Limb (tissue), 2 donors: ENCODE results near the gene MAP1LC3A.

Experiments
- DNase-seq, 2 donors: peaks; one replicate each; pipeline ENCODE4 v3.0.0-alpha.2; 2016; ENCODE audit errors: extremely low spot score in 2 of 2

MAP1LC3A gene

GRCh38 chr20:34529742-34530141, 28.8 kb upstream of the MAP1LC3A start:
- no peak for DNase-seq

DNA sequence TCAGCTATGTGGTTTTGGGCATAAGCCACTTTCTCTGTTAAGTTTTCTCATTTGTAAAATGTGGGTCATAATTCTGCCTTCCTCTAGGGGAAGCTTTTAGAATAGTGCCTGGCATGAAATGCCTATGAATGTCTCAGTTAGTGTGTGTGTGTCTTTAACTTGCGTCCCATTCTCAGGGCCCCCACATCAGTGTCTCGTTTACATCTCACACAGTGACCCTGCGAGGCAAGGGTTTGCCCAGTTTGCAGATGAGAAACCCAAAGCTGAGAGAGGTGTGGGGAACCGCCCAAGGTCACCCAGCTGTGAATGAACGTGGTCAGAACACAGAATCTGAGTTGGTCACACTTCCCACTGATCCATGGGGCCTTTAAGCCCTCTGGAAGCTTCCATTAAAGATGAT, 28.2 kb upstream of the MAP1LC3A start:
- no peak for DNase-seq

GRCh38 chr20:34531608-34532265, 26.8 kb upstream of the MAP1LC3A start:
- no peak for DNase-seq

DNA sequence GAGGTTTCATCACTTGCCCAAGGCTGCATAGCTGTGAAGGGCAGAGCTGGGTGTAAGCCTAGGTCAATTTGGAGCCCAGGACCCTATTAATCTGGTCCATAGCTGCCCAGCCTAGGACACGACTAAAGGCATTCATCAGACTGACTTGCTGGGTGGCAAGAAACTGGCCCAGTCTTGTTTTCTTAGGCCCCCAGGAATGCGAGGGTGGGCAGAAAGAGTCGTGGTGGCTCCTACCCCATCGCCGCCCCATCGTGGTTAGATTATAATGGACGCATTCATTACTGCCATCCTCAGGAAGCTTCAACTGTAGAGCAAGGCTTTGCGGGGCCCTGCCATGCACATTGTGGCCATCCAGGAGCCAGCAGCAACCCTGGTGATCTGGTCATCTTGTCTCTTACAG, 26.2 kb upstream of the MAP1LC3A start:
- DNase-seq, result no peak

- no peak for DNase-seq
These were observed 25.8 kb upstream of the MAP1LC3A start for GRCh38 chr20:34532756-34533155.

GRCh38 chr20:34534391-34535165, 23.9 kb upstream of the MAP1LC3A start:
- DNase-seq, result no peak

DNA sequence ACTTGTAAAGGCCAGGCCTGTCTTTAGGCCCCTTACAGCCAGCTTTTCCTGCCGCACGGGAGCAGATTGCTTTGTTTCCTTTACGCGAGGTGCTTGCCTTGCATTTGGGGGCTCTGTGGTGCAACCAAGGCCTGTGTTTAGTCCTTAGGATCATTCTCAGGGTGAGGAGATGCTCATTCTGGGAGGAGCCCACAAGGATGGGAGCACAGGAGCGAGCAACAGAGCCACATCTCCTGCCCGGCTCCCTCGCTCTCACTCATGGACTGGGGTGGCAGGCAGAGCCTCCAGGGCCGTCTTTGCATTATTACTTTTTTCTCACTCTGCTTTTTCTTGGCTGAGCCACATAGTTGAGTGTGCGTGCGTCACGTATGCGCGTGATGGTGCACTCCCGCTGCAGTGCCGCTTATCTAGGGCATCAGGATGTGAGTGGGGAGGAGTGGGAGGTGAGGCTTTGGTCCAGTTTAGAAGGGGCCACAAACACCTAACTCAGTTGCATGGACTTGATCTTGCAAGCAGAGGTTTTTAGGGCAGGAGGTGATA, 23.1 kb upstream of the MAP1LC3A start:
- DNase-seq, result no peak

GRCh38 chr20:34535857-34536256, 22.7 kb upstream of the MAP1LC3A start:
- no peak for DNase-seq

DNA sequence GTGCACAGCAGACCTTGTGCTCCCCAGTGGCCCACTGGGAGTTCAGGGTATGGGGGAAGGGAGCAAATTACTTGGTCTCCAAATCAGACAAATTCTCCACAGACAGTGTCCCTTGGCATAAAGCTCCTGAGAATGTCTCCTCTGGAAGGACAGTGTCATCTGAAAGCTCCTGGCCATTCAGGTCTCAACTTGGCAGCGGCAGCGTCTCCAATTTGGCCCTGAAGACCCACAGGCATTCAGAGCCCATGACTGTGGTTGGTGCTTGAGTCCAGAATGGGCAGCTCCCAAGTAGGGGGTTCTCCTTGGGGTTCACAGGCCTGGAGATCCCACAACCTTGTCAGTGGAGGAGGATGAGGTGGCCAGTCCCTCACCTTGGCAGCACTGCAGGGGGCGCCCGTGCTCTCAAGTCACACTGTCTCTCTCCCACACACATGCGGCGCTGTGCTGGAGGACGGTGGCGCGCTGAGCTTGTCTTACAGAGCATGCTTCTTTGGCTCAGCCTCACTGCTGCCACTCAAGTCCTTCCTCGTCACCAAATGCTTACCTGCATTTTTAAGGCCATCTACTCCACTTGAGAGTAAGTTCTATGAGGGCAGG, 21.6 kb upstream of the MAP1LC3A start:
- no peak for DNase-seq

DNA sequence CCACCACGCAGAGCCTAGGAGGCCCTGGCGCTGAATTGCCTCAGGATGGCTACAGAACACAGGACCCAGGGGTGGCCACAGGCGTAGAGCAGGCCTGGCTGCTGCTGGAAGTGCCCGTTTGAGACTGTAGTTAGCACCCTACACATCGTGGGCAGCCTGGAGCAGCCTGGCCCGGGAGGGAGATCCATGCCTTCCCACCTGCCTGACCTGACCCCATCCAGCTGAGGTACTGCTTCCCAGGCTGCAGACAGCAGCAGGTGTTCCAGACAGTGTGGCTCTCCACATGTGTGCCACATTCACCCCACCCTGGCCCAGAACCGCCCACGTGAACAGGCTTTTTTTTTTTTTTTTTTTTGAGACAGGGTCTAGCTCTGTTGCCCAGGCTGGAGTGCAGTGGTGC, 20.9 kb upstream of the MAP1LC3A start:
- no peak for DNase-seq

DNA sequence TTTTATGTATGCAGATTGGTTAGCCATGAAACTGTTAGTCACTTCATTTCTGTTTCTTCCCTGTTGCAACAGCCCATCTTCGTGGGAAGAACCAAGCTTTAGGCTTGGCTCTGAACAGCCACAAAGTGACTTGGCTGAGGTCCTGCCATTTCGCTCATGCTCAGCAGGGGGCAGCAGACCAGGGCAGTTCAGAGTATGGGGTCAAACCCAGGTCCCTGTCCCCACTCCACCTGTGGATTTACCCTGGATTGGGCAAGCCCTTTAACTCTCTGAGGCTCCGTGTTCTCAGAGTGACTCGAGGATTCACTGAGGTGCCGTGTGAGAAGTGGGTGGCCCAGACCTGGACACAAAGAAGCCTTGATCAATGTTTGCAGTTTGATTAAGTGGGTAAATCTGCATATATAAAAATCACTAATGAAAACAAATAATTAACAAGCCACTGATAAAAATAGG, 19.8 kb upstream of the MAP1LC3A start:
- DNase-seq, result no peak

DNA sequence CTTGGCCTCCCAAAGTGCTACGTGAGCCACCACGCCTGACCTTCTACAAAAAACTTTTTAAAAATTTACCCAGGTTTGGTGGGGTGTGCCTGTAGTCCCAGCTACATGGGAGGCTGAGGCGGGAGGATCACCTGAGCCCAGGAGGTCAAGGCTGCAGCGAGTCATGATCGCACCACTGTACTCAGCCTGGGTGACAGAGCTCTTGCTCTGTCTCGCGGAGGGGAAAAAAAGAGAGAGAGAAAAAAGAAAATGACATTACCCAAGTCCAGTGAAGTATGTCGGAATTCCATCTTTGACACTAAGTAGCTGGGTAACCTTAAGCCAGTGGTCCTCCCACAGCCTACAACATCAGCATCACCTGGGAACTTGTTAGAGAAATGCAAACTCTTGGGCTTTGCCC, 18.8 kb upstream of the MAP1LC3A start:
- no peak for DNase-seq

GRCh38 chr20:34540596-34541263, 17.8 kb upstream of the MAP1LC3A start:
- DNase-seq, result no peak

- DNase-seq, result no peak
These were observed 17.1 kb upstream of the MAP1LC3A start for GRCh38 chr20:34541264-34541901.

- no peak for DNase-seq
These were observed 16.6 kb upstream of the MAP1LC3A start for GRCh38 chr20:34541917-34542316.

DNA sequence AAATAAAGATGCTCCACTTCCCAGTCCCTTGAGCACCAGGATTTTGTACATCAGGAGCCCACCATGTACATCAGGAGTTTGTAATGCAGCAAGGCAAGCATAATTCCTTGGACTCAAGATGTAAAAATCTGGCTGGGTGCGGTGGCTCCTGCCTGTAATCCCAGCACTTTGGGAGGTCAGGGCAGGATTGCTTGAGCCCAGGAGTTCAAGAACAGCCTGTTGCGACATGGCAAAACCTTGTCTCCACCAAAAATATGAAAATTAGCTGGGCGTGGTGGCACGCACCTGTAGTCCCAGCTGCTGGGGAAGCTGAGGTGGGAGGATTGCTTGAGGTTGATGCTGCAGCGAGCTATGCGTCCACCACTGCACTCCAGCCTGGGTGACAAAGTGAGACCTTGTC, 16.1 kb upstream of the MAP1LC3A start:
- no peak for DNase-seq

DNA sequence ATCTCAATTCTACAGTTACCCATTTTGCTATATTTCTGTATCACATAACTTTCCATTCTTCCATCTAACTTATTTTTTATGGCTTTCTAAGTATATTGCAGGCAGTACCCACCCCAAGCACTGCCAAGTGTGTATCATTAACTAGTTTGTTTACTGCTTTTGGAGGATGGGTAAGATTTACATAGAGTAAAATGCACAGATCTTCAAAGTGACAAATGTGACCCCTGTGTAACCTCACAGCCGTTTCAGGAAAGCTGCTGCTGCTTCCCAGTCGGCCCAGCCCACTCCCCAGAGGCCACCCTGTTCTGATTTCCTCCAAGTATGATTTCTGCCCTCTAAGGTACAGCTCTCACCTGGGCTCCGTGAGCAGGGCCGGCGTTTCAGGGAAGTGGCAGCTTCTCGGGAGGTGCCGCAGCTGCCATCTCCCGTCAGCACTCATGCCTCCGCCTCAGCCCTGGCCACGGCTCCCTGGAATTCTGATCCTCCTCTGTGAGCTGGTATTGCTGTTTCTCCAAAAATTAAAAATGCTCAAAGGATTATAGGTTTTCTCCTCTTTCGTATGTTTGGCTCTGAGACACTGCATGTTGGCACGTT, 15.0 kb upstream of the MAP1LC3A start:
- DNase-seq, result no peak

DNA sequence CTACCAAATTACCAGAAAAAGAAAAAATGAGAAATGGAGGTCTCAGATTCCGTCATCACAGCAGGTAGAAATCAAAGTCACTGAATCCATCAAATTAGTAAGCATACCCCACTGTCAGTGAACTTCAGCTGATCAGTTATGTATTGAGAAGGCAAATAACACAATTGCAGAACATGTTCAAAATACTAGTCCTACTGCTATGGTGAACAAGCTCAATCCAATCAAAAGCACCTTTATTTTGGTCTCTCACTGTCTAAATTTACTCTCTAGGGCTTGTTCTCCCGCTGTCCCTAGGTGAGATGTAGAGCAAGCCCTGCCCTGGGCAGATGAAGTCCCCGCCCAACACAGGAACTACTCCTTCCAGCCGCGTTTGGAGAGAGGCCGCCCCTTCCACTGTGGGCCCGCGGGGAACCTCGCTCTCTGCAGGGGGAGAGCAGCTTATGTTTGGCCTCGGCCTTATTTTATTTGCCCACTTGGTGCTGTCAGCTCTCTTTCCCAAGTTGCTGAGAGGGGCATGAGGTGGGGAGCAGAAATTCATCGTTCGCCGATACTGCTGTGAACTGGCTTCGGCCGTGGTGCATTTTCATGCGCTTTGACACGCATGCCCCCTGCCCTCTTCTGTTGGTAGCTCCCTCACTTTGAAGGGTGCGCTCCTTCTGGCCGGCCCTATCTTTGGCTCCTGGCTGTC, 14.3 kb upstream of the MAP1LC3A start:
- peak in 1 of 2 donors; percentile 48 for DNase-seq

GRCh38 chr20:34546751-34547181, 11.8 kb upstream of the MAP1LC3A start:
- no peak for DNase-seq
